Measurements from ENCODE around the gene CDK14.

CDK14 gene

GRCh38 chr7:90896458-90896857 lies 300.3 kb downstream of the CDK14 start:
- DNase-seq, result no peak

GRCh38 chr7:90897961-90898469 lies 301.9 kb downstream of the CDK14 start:
- Histone ChIP-seq H3K36me3 (no peaks in the 10 kb centered on the region), H3K4me1 (no peaks in the 10 kb centered on the region), H3K27me3 (no peaks in the 10 kb centered on the region), H3K9me3 (no peaks in the 10 kb centered on the region), H3K4me3 (ENCODE audit: low read depth, low read length) (no peak overlapping the region)
- no peak for DNase-seq
- no peak for TF ChIP-seq CTCF (IDR thresholded peaks at IDR 0.05; ENCODE audit: low read depth, low read length)

More at GRCh38 chr7:90896458-90896857, 300.3 kb downstream of the CDK14 start:
- no peak for TF ChIP-seq CTCF (IDR thresholded peaks at IDR 0.05; ENCODE audit: low read depth, low read length)
- no peaks in the 10 kb centered on the region for H3K27me3 ChIP-seq
- H3K36me3 ChIP-seq, result no peaks in the 10 kb centered on the region
- no peaks in the 10 kb centered on the region for H3K4me1 ChIP-seq
- no peak overlapping the region for H3K4me3 ChIP-seq (ENCODE audit: low read depth, low read length)
- no peaks in the 10 kb centered on the region for H3K9me3 ChIP-seq

- no peak for DNase-seq
- no peak for TF ChIP-seq CTCF (IDR thresholded peaks at IDR 0.05; ENCODE audit: low read depth, low read length)
- Histone ChIP-seq H3K27me3 (no peaks in the 10 kb centered on the region), H3K4me1 (no peaks in the 10 kb centered on the region), H3K4me3 (ENCODE audit: low read depth, low read length) (no peak overlapping the region), H3K9me3 (no peaks in the 10 kb centered on the region), H3K36me3 (no peaks in the 10 kb centered on the region)
Measured at GRCh38 chr7:90900628-90901356, 304.7 kb downstream of the CDK14 start.

GRCh38 chr7:90903841-90904240 lies 307.7 kb downstream of the CDK14 start:
- Histone ChIP-seq H3K4me1 (no peaks in the 10 kb centered on the region), H3K4me3 (ENCODE audit: low read depth, low read length) (no peak overlapping the region), H3K36me3 (no peaks in the 10 kb centered on the region), H3K9me3 (no peaks in the 10 kb centered on the region), H3K27me3 (no peaks in the 10 kb centered on the region)
- DNase-seq, result no peak
- TF ChIP-seq CTCF (IDR thresholded peaks at IDR 0.05; ENCODE audit: low read depth, low read length), result no peak

GRCh38 chr7:90910136-90910535 lies 314.0 kb downstream of the CDK14 start:
- H3K4me3 ChIP-seq (ENCODE audit: low read depth, low read length), result no peak overlapping the region
- no peaks in the 10 kb centered on the region for H3K27me3 ChIP-seq
- DNase-seq, result no peak
- TF ChIP-seq CTCF (IDR thresholded peaks at IDR 0.05; ENCODE audit: low read depth, low read length), result no peak
- no peaks in the 10 kb centered on the region for H3K9me3 ChIP-seq
- H3K4me1 ChIP-seq, result no peaks in the 10 kb centered on the region
- no peaks in the 10 kb centered on the region for H3K36me3 ChIP-seq

GRCh38 chr7:90916319-90916718 lies 320.2 kb downstream of the CDK14 start:
- Histone ChIP-seq H3K27me3 (no peaks in the 10 kb centered on the region), H3K4me3 (ENCODE audit: low read depth, low read length) (no peak overlapping the region), H3K4me1 (no peaks in the 10 kb centered on the region), H3K36me3 (no peaks in the 10 kb centered on the region), H3K9me3 (no peaks in the 10 kb centered on the region)
- DNase-seq, result no peak
- TF ChIP-seq CTCF (IDR thresholded peaks at IDR 0.05; ENCODE audit: low read depth, low read length), result no peak

All from BE2C (cell line).